MCF 10A (cell line): ENCODE measurements around the gene C17orf58. TPM values are rescaled to one million over a fixed set of nuclear protein-coding genes. Genes with fewer than 3 reads are reported as not detected.
"Not testable (repeated sequence)": the region's sequence is repeated elsewhere in the genome, so short reads cannot be mapped to it uniquely, and the experiment has no call there.

Experiments used
- BruUV-seq: library from RNA; stranded (reverse); fragments of 400-500 nt; replicated peaks from 2 replicates; lab custom pipeline; 2021; lab: Mats Ljungman, UMichigan
- CTCF ChIA-PET: fragments of 300-600 bp; sonication (Branson Sonifier 250); formaldehyde crosslinking; extraction: SDS; loops from one replicate; lab custom pipeline; 2021; ENCODE audit warnings: antibody characterized with exemption, inconsistent platforms; lab: Yijun Ruan, JAX
- POLR2A ChIA-PET: fragments of 300-600, 350-650 bp; sonication (Branson Sonifier 250); formaldehyde crosslinking; extraction: SDS; loops from one replicate; lab custom pipeline; 2020; ENCODE audit warnings: antibody characterized with exemption, inconsistent platforms; lab: Yijun Ruan, JAX
- DNase-seq: peaks from one replicate; pipeline ENCODE4 v3.0.0-alpha.2; 2018; ENCODE audit not compliant: unreplicated experiment
- H3K27ac Mint-ChIP-seq: one replicate; pipeline ENCODE4 v1.8.0; 2022; ENCODE audit warnings: mild to moderate bottlenecking, low read depth, mixed read lengths; ENCODE audit not compliant: unreplicated experiment
- H3K27me3 Mint-ChIP-seq: one replicate; pipeline ENCODE4 v1.8.0; 2022; ENCODE audit warnings: mixed read lengths; ENCODE audit not compliant: insufficient read depth, unreplicated experiment
- H3K36me3 Mint-ChIP-seq: one replicate; pipeline ENCODE4 v1.8.0; 2022; ENCODE audit warnings: mild to moderate bottlenecking, moderate library complexity, mixed read lengths; ENCODE audit not compliant: insufficient read depth, unreplicated experiment
- H3K4me1 Mint-ChIP-seq: one replicate; pipeline ENCODE4 v1.8.0; 2022; ENCODE audit warnings: mixed read lengths; ENCODE audit not compliant: insufficient read depth, unreplicated experiment
- H3K4me3 Mint-ChIP-seq: one replicate; pipeline ENCODE4 v1.8.0; 2022; ENCODE audit warnings: mild to moderate bottlenecking, moderate library complexity, mixed read lengths; ENCODE audit not compliant: unreplicated experiment
- H3K9me3 Mint-ChIP-seq: one replicate; pipeline ENCODE4 v1.8.0; 2022; ENCODE audit warnings: mixed read lengths; ENCODE audit not compliant: unreplicated experiment
- intact Hi-C: fragments of 100-400 bp; cut with micrococcal nuclease; formaldehyde crosslinking; loops from 2 replicates; pipeline ENCODE4 v1.14.1; 2022
- total RNA-seq: library from RNA; stranded (reverse); gene quantifications from 2 replicates; pipeline ENCODE4 v1.2.3, GENCODE V29; 2022
- TF ChIP-seq, protein P1 (sequence below): fragments of 200-600 bp; IDR thresholded peaks from one replicate; pipeline ENCODE4 v1.8.0; 2022; ENCODE audit warnings: antibody characterized with exemption, mild to moderate bottlenecking; ENCODE audit not compliant: unreplicated experiment

C17orf58 gene
- total RNA-seq, 1 experiment from 2014 or later: 9.5 TPM

DNA sequence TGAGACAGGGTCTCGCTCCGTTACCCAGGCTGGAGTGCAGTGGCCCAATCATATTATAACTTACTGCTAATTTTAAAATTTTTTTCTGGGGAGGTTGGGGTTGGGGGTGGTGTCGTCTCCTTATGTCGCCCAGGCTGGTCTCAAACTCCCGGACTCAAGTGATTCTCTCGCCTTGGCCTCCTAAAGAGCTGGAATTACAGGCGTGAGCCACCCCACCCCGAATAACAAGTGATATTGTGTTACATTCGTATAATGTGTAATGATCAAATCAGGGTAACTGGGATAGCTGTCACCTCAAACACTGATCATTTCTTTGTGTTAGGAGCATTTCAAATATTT, 23.0 kb upstream of the C17orf58 start:
- H3K36me3 Mint-ChIP-seq: peaks cover 15% of the 10 kb centered on the region
- no peaks in the 10 kb centered on the region for H3K9me3 Mint-ChIP-seq
- DNase-seq: no peak
- CTCF ChIA-PET: interaction anchor here (0.8 to 1.7 kb wide), 3 partner anchors 8 to 152 kb away, joined by 3 to 8 read pairs (median 6); no protein-coding TSS in a partner anchor
- TF ChIP-seq, protein P1, sequence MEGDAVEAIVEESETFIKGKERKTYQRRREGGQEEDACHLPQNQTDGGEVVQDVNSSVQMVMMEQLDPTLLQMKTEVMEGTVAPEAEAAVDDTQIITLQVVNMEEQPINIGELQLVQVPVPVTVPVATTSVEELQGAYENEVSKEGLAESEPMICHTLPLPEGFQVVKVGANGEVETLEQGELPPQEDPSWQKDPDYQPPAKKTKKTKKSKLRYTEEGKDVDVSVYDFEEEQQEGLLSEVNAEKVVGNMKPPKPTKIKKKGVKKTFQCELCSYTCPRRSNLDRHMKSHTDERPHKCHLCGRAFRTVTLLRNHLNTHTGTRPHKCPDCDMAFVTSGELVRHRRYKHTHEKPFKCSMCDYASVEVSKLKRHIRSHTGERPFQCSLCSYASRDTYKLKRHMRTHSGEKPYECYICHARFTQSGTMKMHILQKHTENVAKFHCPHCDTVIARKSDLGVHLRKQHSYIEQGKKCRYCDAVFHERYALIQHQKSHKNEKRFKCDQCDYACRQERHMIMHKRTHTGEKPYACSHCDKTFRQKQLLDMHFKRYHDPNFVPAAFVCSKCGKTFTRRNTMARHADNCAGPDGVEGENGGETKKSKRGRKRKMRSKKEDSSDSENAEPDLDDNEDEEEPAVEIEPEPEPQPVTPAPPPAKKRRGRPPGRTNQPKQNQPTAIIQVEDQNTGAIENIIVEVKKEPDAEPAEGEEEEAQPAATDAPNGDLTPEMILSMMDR: no peak
- peak overlapping the region; percentile 84 for H3K27ac Mint-ChIP-seq
- no TSS peak for BruUV-seq
- POLR2A ChIA-PET: interaction anchor here (0.6 to 2.6 kb wide), 10 partner anchors 8 to 820 kb away, joined by 3 to 84 read pairs (median 6); partner anchors contain the start of genes AMZ2, C17orf58 and KPNA2
- peaks cover 6% of the 10 kb centered on the region for H3K4me1 Mint-ChIP-seq
- peak overlapping the region; percentile 86 for H3K4me3 Mint-ChIP-seq
- no peaks in the 10 kb centered on the region for H3K27me3 Mint-ChIP-seq
- intact Hi-C loops: loop anchor here (2.0 kb wide), 1 partner anchor 25 kb away; no protein-coding TSS in a partner anchor

DNA sequence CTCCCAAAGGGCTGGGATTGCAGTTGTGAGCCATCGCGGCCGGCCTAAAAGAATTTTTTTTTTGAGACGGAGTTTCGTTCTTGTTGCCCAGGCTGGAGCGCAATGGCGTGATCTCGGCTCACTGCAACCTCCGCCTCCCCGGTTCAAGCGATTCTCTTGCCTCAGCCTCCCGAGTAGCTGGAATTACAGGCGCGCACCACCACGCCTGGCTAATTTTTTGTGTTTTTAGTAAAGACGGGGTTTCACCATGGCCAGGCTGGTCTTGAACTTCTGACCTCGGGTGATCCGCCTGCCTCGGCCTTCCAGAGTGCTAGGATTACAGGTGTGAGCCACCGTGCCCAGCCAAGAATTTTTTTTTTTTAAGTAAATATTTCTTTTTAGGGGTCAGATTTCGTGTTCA, 22.2 kb upstream of the C17orf58 start:
- H3K27me3 Mint-ChIP-seq, BruUV-seq, DNase-seq, CTCF ChIA-PET, H3K4me1 Mint-ChIP-seq, H3K4me3 Mint-ChIP-seq, H3K9me3 Mint-ChIP-seq, H3K27ac Mint-ChIP-seq, POLR2A ChIA-PET: not testable (repeated sequence)
- intact Hi-C loops: loop anchor here (2.0 kb wide), 1 partner anchor 24 kb away; no protein-coding TSS in a partner anchor
- H3K36me3 Mint-ChIP-seq: peaks cover 15% of the 10 kb centered on the region

DNA sequence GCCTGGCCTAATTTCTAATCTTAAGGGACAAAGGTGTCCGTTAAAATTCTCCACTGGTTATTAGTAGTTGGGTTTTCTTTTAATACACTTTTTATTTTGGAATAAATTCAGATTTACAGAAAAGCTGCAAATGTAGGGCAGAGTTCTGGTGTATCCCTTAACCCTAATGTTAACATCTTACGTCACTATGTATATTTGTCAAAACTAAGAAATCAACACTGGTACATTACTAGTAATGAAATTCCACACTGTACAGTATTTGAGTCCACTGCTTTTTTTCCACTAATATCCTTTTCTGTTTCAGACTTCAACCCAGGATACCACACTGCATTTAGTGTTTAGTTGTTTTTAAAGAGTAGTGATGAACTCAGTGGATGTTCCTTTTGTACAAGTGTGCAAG, 20.6 kb upstream of the C17orf58 start:
- Mint-ChIP-seq H3K27me3 (no peaks in the 10 kb centered on the region), H3K36me3 (peaks cover 15% of the 10 kb centered on the region), H3K4me3 (no peak overlapping the region), H3K9me3 (no peaks in the 10 kb centered on the region), H3K27ac (no peak overlapping the region), H3K4me1 (peaks cover 6% of the 10 kb centered on the region)
- TF ChIP-seq, protein P1: no peak
- CTCF ChIA-PET: no interaction called here
- intact Hi-C loops: no loop called here
- no peak for DNase-seq
- BruUV-seq: no TSS peak
- POLR2A ChIA-PET: interaction anchor here (0.6 kb wide), 1 partner anchor 35 kb away, joined by 3 read pairs; no protein-coding TSS in a partner anchor

DNA sequence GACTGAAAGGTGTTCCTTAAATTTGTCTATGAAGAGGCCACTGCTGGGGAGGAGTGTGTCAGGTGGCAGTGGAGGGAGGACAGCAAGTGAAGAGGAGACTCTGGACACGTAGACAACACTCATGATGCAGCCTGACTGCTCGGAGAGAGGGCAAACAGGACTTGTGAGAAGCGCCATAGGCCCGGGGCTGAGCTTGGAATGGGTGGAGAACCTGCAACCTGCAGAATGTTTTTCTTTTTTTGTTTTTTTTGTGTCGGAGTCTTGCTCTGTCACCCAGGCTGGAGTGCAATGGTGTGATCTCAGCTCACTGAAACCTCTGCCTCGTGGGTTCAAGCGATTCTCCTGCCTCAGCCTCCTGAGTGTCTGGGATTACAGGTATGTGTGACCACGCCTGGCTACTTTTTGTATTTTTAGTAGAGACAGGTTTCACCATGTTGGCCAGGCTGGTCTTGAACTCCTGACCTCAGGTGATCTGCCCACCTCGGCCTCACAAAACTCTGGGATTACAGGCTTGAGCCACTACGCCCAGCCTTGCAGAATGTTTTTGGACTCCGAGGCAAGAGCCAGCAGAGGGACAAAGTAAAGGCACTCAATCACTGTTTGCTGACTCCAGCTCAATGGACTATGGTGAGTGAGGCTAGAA, 18.9 kb upstream of the C17orf58 start:
- ChIA-PET CTCF (interaction anchor here (0.8 to 1.1 kb wide), 2 partner anchors 19 to 248 kb away, joined by 3 read pairs; partner anchors contain the start of gene C17orf58), POLR2A (interaction anchor here (2.0 kb wide), 1 partner anchor 21 kb away, joined by 8 read pairs; no protein-coding TSS in a partner anchor)
- no peaks in the 10 kb centered on the region for H3K9me3 Mint-ChIP-seq
- H3K27ac Mint-ChIP-seq: no peak overlapping the region
- TF ChIP-seq, protein P1: no peak
- peaks cover 6% of the 10 kb centered on the region for H3K4me1 Mint-ChIP-seq
- BruUV-seq: no TSS peak
- intact Hi-C loops: no loop called here
- peaks cover 9% of the 10 kb centered on the region for H3K36me3 Mint-ChIP-seq
- H3K27me3 Mint-ChIP-seq: no peaks in the 10 kb centered on the region
- no peak for DNase-seq
- H3K4me3 Mint-ChIP-seq: no peak overlapping the region
